GM23338 (cell line): ENCODE results near the gene DAPK2. TPM values are rescaled to one million over a fixed set of nuclear protein-coding genes. Genes with fewer than 3 reads are reported as not detected.

Experiments used
- ATAC-seq: fragments of 200-7000 bp; cut with Tn5 transposase; 3 replicates; pipeline ENCODE4 v1.9.1; 2020
- DNase-seq: peaks from one replicate; pipeline ENCODE4 v3.0.0-alpha.2; 2015; ENCODE audit warnings: low spot score
- H2AFZ ChIP-seq: fragments of 200-600 bp; sonication (generic); 2 replicates; pipeline ENCODE4 v1.8.0; 2016; ENCODE audit warnings: antibody characterized with exemption, mild to moderate bottlenecking, moderate library complexity
- H3F3A ChIP-seq: fragments of 200-600 bp; sonication (generic); replicated peaks from 2 replicates; pipeline ENCODE4 v1.8.0; 2017; ENCODE audit warnings: antibody characterized with exemption, mixed run types, low read depth
- H3K27ac ChIP-seq: fragments of 200-600 bp; sonication (generic); 2 replicates; pipeline ENCODE4 v1.6.1; 2016; ENCODE audit warnings: low read depth
- H3K27me3 ChIP-seq: fragments of 200-600 bp; sonication (generic); 2 replicates; pipeline ENCODE4 v1.8.0; 2016; ENCODE audit warnings: mild to moderate bottlenecking, mixed run types, moderate library complexity; ENCODE audit not compliant: insufficient read depth
- H3K36me3 ChIP-seq: fragments of 200-600 bp; sonication (generic); 2 replicates; pipeline ENCODE4 v1.8.0; 2016; ENCODE audit warnings: mild to moderate bottlenecking; ENCODE audit not compliant: insufficient read depth
- H3K4me1 ChIP-seq: fragments of 200-600 bp; sonication (generic); 2 replicates; pipeline ENCODE4 v1.8.0; 2016; ENCODE audit warnings: mild to moderate bottlenecking, moderate library complexity; ENCODE audit not compliant: insufficient read depth
- H3K4me2 ChIP-seq: fragments of 200-600 bp; sonication (generic); 2 replicates; pipeline ENCODE4 v1.7.1; 2017; ENCODE audit warnings: mixed run types
- H3K4me3 ChIP-seq: fragments of 200-600 bp; sonication (generic); 2 replicates; pipeline ENCODE4 v1.6.1; 2016; ENCODE audit warnings: mixed run types
- H3K79me2 ChIP-seq: fragments of 200-600 bp; sonication (generic); replicated peaks from 2 replicates; pipeline ENCODE4 v1.8.0; 2017; ENCODE audit warnings: mild to moderate bottlenecking; ENCODE audit not compliant: insufficient read depth
- H3K9me2 ChIP-seq: fragments of 200-600 bp; sonication (generic); 2 replicates; pipeline ENCODE4 v1.8.0; 2017; ENCODE audit not compliant: insufficient read depth
- H4K20me1 ChIP-seq: fragments of 200-600 bp; sonication (generic); replicated peaks from 2 replicates; pipeline ENCODE4 v1.8.0; 2017; ENCODE audit warnings: mild to moderate bottlenecking; ENCODE audit not compliant: insufficient read depth
- H3K27ac Mint-ChIP-seq: 2 replicates; pipeline ENCODE4 v1.8.0; 2020; ENCODE audit warnings: inconsistent platforms, mild to moderate bottlenecking, moderate library complexity, mixed read lengths
- H3K27me3 Mint-ChIP-seq: 3 replicates; pipeline ENCODE4 v1.8.0; 2022; ENCODE audit warnings: low read depth, mild to moderate bottlenecking, moderate library complexity, mixed read lengths, inconsistent platforms; ENCODE audit not compliant: insufficient read depth, poor library complexity
- H3K36me3 Mint-ChIP-seq: 3 replicates; pipeline ENCODE4 v1.8.0; 2021; ENCODE audit warnings: low read depth, mild to moderate bottlenecking, inconsistent platforms, moderate library complexity, mixed read lengths
- H3K4me1 Mint-ChIP-seq: 3 replicates; pipeline ENCODE4 v1.8.0; 2020; ENCODE audit warnings: mild to moderate bottlenecking, inconsistent platforms, mixed read lengths
- H3K4me3 Mint-ChIP-seq: 3 replicates; pipeline ENCODE4 v1.8.0; 2021; ENCODE audit warnings: moderate library complexity, mild to moderate bottlenecking, inconsistent platforms, mixed read lengths
- H3K9me3 Mint-ChIP-seq: 3 replicates; pipeline ENCODE4 v1.8.0; 2020; ENCODE audit warnings: moderate library complexity, mild to moderate bottlenecking, inconsistent platforms, mixed read lengths
- CREB1 ChIP-seq: fragments of 250-450 bp; sonication (Bioruptor Pico); IDR thresholded peaks from 2 replicates; pipeline ENCODE4 v1.5.0; 2020; ENCODE audit warnings: low read depth, mild to moderate bottlenecking, moderate library complexity
- EZH2phosphoT487 ChIP-seq: fragments of 200-600 bp; sonication (generic); IDR thresholded peaks from one replicate; pipeline ENCODE4 v1.8.1; 2018; ENCODE audit warnings: antibody characterized with exemption; ENCODE audit not compliant: unreplicated experiment
- JUNB ChIP-seq: IDR thresholded peaks from one replicate; pipeline ENCODE4 v1.6.1; 2016; ENCODE audit warnings: antibody characterized with exemption; ENCODE audit not compliant: unreplicated experiment
- STAT1 ChIP-seq: IDR thresholded peaks from one replicate; pipeline ENCODE4 v1.6.1; 2016; ENCODE audit warnings: antibody characterized with exemption; ENCODE audit not compliant: unreplicated experiment
- ZNF114 ChIP-seq: fragments of 250-450 bp; sonication (Bioruptor Pico); IDR thresholded peaks from 2 replicates; pipeline ENCODE4 v1.5.0; 2020; ENCODE audit warnings: mild to moderate bottlenecking, moderate library complexity
- ZNF331 ChIP-seq: fragments of 250-450 bp; sonication (Bioruptor Pico); IDR thresholded peaks from 2 replicates; pipeline ENCODE4 v1.5.0; 2020; ENCODE audit warnings: low read depth, mild to moderate bottlenecking, moderate library complexity
- ZNF462 ChIP-seq: fragments of 250-450 bp; sonication (Bioruptor Pico); IDR thresholded peaks from 2 replicates; pipeline ENCODE4 v1.5.0; 2020; ENCODE audit warnings: mild to moderate bottlenecking, moderate library complexity
- polyA plus RNA-seq: library from polyadenylated mRNA; unstranded; fragments of >200 nt; fragmentation: Nextera tagmentation; extraction: Ambion mirVana; gene quantifications from 2 replicates; pipeline ENCODE4 v1.2.1, GENCODE V29; 2016
- total RNA-seq: library from RNA; depleted of rRNA; stranded (reverse); fragments of >200 nt; shearing (Covaris generic); gene quantifications from 2 replicates; pipeline ENCODE4 v1.2.3, GENCODE V29; 2014
- TF ChIP-seq, protein P1 (sequence below): IDR thresholded peaks from one replicate; pipeline ENCODE4 v1.6.1; 2018; ENCODE audit warnings: antibody characterized with exemption; ENCODE audit not compliant: unreplicated experiment
- TF ChIP-seq, protein P2 (sequence below): IDR thresholded peaks from 2 replicates; pipeline ENCODE4 v1.6.1; 2016; ENCODE audit warnings: antibody characterized with exemption

The DAPK2 gene
- total and polyA plus RNA-seq, 2 experiments from 2014 or later, result 1.6 to 3.1 TPM

GRCh38 chr15:64001148-64001547 lies 45.1 kb downstream of the DAPK2 start:
- H3K4me2 ChIP-seq, result no peak overlapping the region
- no peaks in the 10 kb centered on the region for H3K27me3 ChIP-seq
- Mint-ChIP-seq H3K4me1 (peaks cover 7% of the 10 kb centered on the region; the same call in 2 of the 3 replicates), H3K27ac (no peak overlapping the region), H3K4me3 (no peak overlapping the region), H3K27me3 (peaks cover 5% of the 10 kb centered on the region), H3K36me3 (no peaks in the 10 kb centered on the region), H3K9me3 (no peaks in the 10 kb centered on the region)
- no peak overlapping the region for H3K27ac ChIP-seq
- ATAC-seq, result no peak
- no peaks in the 10 kb centered on the region for H3F3A ChIP-seq
- H2AFZ ChIP-seq, result no peak overlapping the region
- no peaks in the 10 kb centered on the region for H3K36me3 ChIP-seq
- H3K79me2 ChIP-seq, result no peaks in the 10 kb centered on the region
- TF ChIP-seq EZH2phosphoT487 (no peak), ZNF462 (no peak), JUNB (no peak), CREB1 (CRISPR knock-in tag) (no peak), ZNF114 (no peak), STAT1 (no peak), ZNF331 (no peak)
- TF ChIP-seq, protein P1, sequence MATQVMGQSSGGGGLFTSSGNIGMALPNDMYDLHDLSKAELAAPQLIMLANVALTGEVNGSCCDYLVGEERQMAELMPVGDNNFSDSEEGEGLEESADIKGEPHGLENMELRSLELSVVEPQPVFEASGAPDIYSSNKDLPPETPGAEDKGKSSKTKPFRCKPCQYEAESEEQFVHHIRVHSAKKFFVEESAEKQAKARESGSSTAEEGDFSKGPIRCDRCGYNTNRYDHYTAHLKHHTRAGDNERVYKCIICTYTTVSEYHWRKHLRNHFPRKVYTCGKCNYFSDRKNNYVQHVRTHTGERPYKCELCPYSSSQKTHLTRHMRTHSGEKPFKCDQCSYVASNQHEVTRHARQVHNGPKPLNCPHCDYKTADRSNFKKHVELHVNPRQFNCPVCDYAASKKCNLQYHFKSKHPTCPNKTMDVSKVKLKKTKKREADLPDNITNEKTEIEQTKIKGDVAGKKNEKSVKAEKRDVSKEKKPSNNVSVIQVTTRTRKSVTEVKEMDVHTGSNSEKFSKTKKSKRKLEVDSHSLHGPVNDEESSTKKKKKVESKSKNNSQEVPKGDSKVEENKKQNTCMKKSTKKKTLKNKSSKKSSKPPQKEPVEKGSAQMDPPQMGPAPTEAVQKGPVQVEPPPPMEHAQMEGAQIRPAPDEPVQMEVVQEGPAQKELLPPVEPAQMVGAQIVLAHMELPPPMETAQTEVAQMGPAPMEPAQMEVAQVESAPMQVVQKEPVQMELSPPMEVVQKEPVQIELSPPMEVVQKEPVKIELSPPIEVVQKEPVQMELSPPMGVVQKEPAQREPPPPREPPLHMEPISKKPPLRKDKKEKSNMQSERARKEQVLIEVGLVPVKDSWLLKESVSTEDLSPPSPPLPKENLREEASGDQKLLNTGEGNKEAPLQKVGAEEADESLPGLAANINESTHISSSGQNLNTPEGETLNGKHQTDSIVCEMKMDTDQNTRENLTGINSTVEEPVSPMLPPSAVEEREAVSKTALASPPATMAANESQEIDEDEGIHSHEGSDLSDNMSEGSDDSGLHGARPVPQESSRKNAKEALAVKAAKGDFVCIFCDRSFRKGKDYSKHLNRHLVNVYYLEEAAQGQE, result no peak
- TF ChIP-seq, protein P2, sequence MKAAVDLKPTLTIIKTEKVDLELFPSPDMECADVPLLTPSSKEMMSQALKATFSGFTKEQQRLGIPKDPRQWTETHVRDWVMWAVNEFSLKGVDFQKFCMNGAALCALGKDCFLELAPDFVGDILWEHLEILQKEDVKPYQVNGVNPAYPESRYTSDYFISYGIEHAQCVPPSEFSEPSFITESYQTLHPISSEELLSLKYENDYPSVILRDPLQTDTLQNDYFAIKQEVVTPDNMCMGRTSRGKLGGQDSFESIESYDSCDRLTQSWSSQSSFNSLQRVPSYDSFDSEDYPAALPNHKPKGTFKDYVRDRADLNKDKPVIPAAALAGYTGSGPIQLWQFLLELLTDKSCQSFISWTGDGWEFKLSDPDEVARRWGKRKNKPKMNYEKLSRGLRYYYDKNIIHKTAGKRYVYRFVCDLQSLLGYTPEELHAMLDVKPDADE, result no peak
- H3K9me2 ChIP-seq, result 0 out of 2 replicates have a peak, but pooled peaks cover 4% of the 10 kb centered on the region
- no peak for DNase-seq
- no peaks in the 10 kb centered on the region for H3K4me1 ChIP-seq
- H4K20me1 ChIP-seq, result no peaks in the 10 kb centered on the region
- H3K4me3 ChIP-seq, result no peak overlapping the region
